Activated naive CD4-positive, alpha-beta T cell treated with Interleukin-2 at 50 U/mL for 16 hours (primary cell): Measurements from ENCODE around the gene MICB.

Experiments
- DNase-seq: peaks from one replicate; pipeline ENCODE4 v3.0.0-alpha.2; 2020

The MICB gene

DNA sequence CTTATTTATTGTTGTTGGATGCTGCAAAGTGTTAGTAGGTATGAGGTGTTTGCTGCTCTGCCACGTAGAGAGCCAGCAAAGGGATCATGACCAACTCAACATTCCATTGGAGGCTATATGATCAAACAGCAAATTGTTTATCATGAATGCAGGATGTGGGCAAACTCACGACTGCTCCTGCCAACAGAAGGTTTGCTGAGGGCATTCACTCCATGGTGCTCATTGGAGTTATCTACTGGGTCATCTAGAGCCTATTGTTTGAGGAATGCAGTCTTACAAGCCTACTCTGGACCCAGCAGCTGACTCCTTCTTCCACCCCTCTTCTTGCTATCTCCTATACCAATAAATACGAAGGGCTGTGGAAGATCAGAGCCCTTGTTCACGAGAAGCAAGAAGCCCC, 12.1 kb downstream of the MICB start:
- DNase-seq: no peak

DNA sequence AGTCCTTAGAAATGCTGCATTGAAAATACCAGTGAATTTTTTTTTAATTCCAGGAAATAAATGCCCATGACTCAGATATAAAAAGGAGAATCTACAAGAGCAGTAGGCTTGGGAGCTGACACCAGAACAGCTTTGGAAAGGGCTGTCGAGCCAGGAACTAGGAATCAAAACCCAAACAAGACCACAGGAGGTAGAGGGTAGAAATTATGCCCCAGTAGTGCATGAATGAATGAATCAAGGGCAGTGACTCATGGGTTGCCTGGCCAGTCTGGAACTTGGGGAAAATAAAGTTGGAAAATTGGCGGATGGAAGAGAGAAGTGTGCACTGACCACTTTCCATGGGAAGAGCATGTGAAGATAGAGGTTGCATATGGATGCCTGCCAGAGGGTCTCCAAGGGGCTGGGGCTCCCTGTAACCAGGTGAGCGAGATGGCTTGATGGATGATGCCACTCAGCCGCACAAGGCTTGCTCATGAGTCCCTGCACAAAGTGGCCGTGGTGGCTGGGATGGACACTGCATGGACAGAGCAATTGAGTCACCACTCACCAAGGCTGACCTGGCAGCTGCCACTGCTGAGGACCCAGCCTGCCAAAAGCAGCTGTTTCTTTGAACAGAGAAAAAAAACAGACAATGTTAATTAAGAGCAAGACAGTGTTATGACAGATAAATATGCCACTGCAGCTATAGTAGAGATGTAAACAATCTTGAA, 15.7 kb downstream of the MICB start:
- no peak for DNase-seq

- no peak for DNase-seq
Observed at GRCh38 chr6:31521835-31522234, 23.9 kb downstream of the MICB start.

GRCh38 chr6:31525553-31525931, 27.6 kb downstream of the MICB start:
- DNase-seq: no peak

DNA sequence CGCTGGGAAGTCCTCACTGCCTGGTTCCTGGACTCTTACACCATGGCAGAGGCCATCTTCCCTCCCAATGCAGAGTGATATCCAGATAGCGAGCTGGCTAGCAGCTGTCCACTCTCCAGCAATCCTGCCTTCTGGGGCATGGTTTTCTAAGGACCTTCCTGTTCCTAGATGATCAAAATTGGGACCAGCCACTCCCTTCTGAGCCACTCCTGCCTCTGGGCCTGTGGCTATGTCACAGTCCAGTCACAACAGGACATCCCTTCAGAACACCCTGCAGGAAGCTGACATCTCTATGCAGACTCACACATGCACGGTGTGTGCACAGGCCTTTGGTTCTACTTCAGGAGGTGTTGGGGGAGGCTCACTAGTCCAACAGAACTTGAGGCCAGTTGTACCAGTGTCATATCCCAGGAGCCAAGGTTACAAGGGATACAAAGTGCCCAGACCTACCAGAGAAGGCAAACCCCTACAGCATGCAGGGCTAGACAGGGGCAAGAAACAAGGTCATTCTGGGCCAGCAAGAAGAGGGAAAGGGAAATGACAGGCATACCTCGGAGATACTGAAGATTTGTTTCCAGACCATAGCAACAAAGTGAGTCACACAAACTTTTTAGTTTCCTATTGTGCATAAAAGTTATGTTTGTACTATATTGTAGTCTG, 28.1 kb downstream of the MICB start:
- no peak for DNase-seq

GRCh38 chr6:31528307-31528777, 30.4 kb downstream of the MICB start:
- no peak for DNase-seq

GRCh38 chr6:31528821-31529328, 30.9 kb downstream of the MICB start, which contains the start of gene MCCD1:
MCCD1 (plus strand) TSS chr6:31528962; CDS start chr6:31529015, 53 bp downstream.
- no peak for DNase-seq

DNA sequence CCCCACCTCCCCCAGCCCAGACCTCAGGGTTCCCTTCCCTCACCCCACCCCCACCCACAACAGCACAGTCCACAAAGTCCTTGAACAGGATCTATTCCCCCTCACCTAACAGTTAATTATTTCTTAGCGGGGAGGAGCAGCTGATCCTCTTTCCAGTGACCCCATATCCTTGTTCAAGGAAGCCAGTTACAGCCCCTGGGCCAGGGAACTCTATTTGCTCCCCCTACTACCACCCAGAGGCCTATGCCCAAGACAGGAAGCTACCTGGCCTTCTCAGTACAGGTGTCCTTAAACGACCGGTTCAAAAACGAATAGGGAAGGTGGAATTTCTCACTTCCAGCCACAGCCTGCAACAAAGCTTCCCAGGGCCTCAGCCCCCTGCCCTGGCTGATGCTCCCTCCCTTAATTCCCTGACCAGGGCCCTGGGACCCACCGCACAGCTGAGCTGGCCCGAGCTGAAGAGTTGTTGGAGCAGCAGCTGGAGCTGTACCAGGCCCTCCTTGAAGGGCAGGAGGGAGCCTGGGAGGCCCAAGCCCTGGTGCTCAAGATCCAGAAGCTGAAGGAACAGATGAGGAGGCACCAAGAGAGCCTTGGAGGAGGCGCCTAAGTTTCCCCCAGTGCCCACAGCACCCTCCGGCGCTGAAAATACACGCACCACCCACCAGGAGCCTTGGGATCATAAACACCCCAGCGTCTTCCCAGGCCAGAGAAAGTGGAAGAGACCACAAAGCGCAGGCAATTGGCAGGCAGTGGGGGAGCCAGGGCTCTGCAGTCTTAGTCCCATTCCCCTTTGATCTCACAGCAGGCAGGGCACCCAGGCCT, 31.6 kb downstream of the MICB start:
- no peak for DNase-seq

- no peak for DNase-seq
Observed at GRCh38 chr6:31530659-31531058, 32.7 kb downstream of the MICB start.

GRCh38 chr6:31531162-31531561, 33.2 kb downstream of the MICB start:
- DNase-seq: no peak

DNA sequence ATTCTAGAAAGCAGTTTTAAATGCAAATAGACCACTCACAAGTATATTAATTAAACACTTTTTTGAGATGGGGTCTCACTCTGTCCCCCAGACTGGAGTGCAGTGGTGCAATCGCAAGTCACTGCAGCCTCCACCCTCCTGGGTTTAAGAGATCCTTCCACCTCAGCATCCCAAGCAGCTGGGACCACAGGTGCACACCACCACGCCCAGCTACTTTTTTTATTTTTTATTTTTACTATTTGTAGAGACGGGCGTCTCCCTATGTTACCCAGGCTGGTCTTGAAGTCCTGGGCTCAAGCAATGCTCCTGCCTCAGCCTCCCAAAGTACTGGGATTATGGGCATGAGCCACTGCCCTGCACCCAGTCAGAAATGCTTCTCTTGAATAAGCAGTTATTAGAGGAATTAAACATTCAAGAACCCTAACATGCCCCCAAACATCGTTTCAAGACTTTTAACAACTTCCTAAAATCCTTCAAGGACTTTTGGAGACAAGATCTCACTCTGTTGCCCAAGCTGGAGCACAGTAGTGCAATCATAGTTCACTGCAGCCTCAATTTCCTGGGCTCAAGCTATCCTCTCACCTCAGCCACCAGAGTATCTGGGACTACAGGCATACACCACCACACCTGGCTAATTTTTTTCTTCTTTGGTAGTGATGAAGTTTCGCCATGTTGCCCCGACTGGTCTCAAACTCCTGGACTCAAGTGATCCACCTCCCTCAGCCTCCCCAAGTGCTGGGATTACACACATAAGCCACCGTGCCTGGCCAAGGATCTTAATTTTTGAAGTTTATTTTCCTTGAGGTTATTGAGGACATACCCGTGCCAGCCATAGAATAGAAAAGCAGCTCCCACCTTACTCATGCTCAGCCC, 34.1 kb downstream of the MICB start:
- no peak for DNase-seq

DNA sequence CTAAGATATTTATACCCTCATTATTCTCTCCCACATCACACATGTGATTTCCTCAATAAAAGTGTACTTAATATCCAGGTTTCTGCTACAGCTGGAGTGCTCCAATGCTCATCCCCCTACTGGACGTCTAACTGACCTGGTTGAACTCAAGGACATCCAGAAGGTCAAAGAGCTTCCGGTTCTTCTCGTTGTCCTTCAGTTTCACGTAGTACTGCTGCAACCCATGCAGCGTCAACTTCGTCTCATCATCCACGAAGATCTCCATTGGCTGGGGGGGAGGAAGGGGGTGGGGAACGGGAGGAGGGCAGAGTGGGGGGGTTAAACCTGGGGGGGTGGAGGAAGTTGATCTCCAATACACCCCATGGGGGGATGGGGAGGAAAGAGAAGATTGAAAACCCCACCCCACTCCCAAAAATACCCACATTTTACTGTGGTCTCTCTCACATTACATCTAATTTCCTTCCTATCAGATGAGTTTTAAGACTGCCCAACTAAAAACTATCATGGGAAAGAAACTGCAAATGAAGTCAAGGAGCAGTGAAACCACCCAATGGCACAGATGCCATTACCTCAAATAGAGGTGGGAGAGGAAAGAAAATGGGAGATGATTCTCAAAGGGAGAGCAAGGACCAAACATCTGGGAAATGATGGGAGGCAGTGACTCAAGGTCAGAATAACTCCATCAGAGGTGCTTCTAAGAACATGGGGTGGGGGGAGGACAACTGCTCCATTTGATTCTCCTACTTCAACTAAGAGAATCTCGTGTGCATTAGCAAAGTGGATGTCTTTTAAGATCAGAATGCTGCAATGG, 34.9 kb downstream of the MICB start:
- DNase-seq: no peak

GRCh38 chr6:31533455-31533841, 35.5 kb downstream of the MICB start:
- DNase-seq: no peak

- no peak for DNase-seq
Observed at GRCh38 chr6:31534011-31534410, 36.1 kb downstream of the MICB start.

GRCh38 chr6:31534521-31535040, 36.6 kb downstream of the MICB start:
- DNase-seq: no peak

DNA sequence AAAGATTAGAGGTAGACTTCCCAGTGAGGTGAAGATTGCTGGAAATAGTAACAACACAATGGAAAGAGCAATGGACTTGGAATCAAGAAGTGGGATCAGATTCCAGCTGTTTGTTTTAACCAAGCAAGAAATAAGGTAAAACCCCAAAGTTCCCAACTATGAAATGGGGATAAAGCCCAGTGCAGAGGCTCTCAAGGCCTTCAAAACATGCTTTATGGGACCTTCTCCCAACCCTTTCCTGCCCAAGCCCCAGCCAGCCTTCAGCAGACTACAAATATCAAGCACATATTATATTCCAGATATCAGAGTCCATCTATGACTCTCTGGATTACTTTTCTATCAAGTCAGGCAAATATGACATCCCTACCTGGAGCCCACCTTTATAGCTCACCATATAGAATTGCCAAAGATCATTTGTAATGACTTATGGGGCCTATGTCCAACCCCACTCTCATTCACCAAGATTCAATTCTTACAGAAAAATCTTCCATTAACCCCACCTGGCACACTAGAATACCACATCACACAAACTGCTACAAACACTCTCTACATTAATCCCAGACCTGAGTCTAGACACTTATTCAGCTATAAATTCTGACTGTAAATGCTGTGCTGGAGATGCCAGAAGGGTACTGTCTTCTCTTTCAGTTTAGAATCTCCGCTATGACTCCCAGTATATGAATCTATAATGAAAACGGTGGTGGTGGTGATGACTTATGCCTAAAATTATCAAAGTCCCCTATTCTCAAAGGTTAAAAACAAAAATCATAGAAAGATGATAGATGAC, 37.8 kb downstream of the MICB start:
- no peak for DNase-seq

DNA sequence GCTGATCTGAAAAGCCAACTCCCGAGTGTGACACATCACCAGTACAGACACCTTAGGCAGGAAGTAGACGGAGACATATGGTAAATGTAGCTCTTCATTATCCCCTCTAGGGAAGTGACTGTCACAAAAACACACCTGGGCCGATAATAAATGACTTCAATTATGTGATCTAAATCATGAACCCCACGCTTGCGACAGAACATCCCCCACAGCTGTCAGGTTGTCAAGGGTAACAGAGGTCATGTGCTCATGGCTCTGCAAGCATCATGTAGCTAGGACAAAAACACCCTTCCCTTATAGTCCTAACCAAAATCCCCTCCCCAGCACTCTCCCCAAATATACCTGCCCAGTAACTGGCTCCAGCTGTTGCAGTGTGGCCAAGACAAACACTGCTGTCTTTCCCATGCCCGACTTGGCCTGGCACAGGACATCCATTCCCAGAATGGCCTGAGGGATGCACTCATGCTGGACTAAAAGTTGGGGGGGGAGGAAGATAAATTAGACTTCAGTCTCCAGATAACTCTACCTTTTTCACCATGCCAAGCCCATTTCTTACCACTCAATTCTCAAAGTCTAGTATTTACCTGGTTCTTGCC, 41.0 kb downstream of the MICB start:
- DNase-seq: no peak

DNA sequence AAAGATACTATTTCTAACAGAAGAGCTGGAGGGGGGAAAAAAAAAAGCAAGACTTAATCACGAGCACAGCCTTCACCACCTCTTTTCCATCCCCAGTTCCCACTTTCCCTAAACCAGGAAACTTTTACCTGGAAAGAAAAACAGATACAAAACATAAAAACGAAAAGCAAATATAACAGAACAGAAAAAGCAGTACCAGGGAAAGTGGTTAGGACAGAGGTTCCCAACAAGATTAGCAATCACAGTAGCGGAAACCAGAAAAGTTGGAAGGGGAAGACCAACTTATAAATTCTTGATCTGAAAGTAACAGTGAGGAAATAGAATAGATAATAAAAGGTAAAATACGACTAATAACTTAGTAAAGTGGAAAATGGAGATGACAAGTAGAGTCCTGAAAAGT, 42.7 kb downstream of the MICB start:
- DNase-seq: no peak

- DNase-seq: peak; percentile 65
Observed at GRCh38 chr6:31541059-31541657, 43.2 kb downstream of the MICB start.
